GM13977 (cell line): Measurements from ENCODE around the gene MINDY4.
"Not testable (repeated sequence)": the region's sequence is repeated elsewhere in the genome, so short reads cannot be mapped to it uniquely, and the experiment has no call there.

Experiments
- DNase-seq: peaks from one replicate; pipeline ENCODE4 v3.0.0; 2012; ENCODE audit warnings: low spot score
- CTCF ChIP-seq: IDR thresholded peaks from 2 replicates; pipeline ENCODE4 v1.5.1; 2012; ENCODE audit warnings: mild to moderate bottlenecking, control low read depth; ENCODE audit not compliant: insufficient read depth; ENCODE audit errors: extremely low read depth, missing control alignments
- in situ Hi-C: fragments of 300-500 bp; cut with MboI; formaldehyde crosslinking; loops from one replicate; pipeline ENCODE4 v1.12.0; 2022; ENCODE audit warnings: low sequenced_read_pairs, low pct_unique_long_range_greater_than_20kb, mixed read lengths, inconsistent platforms; ENCODE audit not compliant: unreplicated experiment

MINDY4 gene

GRCh38 chr7:30799976-30800661, 28.9 kb downstream of the MINDY4 start:
- DNase-seq: no peak
- in situ Hi-C loops: loop anchor here (10.0 kb wide), 2 partner anchors 175 to 315 kb away; no protein-coding TSS in a partner anchor
- TF ChIP-seq CTCF: no peak

DNA sequence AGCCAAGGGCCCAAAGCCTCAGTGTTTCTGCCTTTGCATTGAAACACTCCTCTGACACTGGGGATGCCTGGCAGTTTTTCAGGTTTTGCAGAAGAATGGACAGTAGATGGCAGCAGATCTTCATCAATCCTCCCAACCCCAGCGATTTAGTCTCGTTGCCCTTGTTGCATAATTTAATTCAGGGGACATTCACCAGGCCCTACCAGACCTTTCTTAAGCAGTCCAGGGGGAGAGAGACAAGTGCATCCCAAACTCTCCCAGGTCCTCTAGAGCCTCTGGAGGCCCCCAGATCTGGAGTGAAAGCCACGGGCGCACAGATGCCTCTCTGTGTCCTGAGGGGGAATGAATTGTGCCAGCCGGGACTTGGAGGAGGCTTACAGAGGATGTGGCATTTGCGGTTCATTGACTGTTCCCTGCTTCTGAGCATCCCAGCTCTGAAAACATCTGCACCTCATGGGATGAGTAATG, 29.6 kb downstream of the MINDY4 start:
- in situ Hi-C loops: loop anchor here (10.0 kb wide), 2 partner anchors 174 to 314 kb away; no protein-coding TSS in a partner anchor
- DNase-seq: peak; percentile 80
- TF ChIP-seq CTCF: peak; percentile 76

DNA sequence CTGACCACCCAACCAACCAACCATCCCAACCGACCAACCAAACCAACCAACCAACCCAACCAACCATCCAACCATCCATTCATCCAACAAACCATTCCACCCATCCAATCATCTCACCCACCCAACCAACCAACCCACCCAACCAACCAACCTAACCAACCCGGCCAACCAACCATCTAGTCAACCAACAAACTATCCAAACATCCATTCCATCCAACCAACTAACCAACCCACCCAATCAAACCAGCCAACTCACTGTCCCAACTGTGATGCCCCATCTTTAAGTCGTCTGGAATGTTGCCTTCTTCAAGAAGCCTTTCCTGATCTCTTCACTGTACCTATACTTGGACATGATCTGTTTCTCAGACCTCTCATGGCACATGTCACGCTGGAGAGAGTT, 31.6 kb downstream of the MINDY4 start:
- in situ Hi-C loops: loop anchor here (10.0 kb wide), 2 partner anchors 172 to 312 kb away; no protein-coding TSS in a partner anchor
- TF ChIP-seq CTCF: no peak
- no peak for DNase-seq

- no peak for TF ChIP-seq CTCF
- in situ Hi-C loops: loop anchor here (10.0 kb wide), 2 partner anchors 171 to 311 kb away; no protein-coding TSS in a partner anchor
- DNase-seq: no peak
Observed at GRCh38 chr7:30804078-30804661, 33.0 kb downstream of the MINDY4 start.

GRCh38 chr7:30805081-30805691, 34.0 kb downstream of the MINDY4 start:
- in situ Hi-C loops: loop anchor here (10.0 kb wide), 2 partner anchors 170 to 310 kb away; no protein-coding TSS in a partner anchor
- no peak for TF ChIP-seq CTCF
- no peak for DNase-seq

DNA sequence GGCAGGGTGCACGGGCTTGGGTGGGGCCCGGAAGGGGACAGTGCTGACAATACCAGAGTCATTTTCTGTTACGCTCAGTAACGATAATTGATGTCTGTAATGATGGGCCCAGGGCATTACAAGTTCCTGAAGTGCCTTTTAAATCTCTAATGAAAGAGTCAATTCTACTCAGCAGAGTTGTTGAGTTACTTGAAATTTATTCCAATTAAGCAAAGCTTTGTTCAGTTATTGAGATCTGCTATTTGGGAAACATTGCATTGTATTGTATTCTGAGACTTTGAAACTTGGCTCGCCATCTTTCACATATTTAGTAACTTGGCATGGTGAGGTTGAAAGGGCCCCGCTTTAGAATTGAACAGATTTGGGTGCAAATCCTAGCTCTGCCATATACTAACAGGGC, 34.7 kb downstream of the MINDY4 start:
- in situ Hi-C loops: loop anchor here (10.0 kb wide), 2 partner anchors 169 to 309 kb away; no protein-coding TSS in a partner anchor

DNA sequence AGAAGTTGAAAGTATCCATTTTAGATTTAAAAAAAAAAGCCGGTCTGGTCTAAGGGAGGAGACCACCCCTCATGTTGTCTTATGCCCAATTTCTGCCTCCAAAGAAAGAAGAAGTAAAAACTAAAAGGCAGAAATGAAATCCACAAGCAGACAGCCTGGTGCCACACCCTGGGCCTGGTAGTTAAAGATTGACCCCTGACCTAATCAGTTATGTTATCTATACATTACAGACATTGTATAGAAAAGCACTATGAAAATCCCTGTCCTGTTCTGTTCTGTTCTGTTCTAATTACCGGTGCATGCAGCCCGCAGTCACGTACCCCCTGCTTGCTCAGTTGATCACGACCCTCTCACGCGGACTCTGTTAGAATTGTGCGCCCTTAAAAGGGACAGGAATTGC, 36.3 kb downstream of the MINDY4 start:
- in situ Hi-C loops: loop anchor here (10.0 kb wide), 2 partner anchors 167 to 307 kb away; no protein-coding TSS in a partner anchor
- not testable (repeated sequence) for DNase-seq

More for the DNA sequence above, 34.7 kb downstream of the MINDY4 start:
- no peak for DNase-seq
- TF ChIP-seq CTCF: no peak

- not testable (repeated sequence) for DNase-seq
- in situ Hi-C loops: loop anchor here (10.0 kb wide), 2 partner anchors 167 to 307 kb away; no protein-coding TSS in a partner anchor
Observed at GRCh38 chr7:30807941-30808340, 36.7 kb downstream of the MINDY4 start.
